Measurements from ENCODE around the gene RHOT2.
"Not testable (repeated sequence)": the region's sequence is repeated elsewhere in the genome, so short reads cannot be mapped to it uniquely, and the experiment has no call there.

Gene RHOT2

GRCh38 chr16:702341-702740 is 34.4 kb downstream of the RHOT2 start:
- DNase-seq: no peak

- no peak for DNase-seq
Observed at GRCh38 chr16:703406-703805, 35.5 kb downstream of the RHOT2 start.

GRCh38 chr16:704047-704446 is 36.1 kb downstream of the RHOT2 start:
- DNase-seq: no peak

- no peak for DNase-seq
Observed at GRCh38 chr16:704552-705380, 36.8 kb downstream of the RHOT2 start.

GRCh38 chr16:705431-706188 is 37.7 kb downstream of the RHOT2 start, which contains the start of gene FBXL16:
TSS of gene FBXL16 (minus strand) at chr16:705801. CDS start at chr16:697405, 8,396 bp downstream.
- no peak for DNase-seq

GRCh38 chr16:706189-707061 is 38.5 kb downstream of the RHOT2 start:
- no peak for DNase-seq

- DNase-seq: no peak
Observed at GRCh38 chr16:707062-707538, 39.2 kb downstream of the RHOT2 start.

- DNase-seq: no peak
Observed at GRCh38 chr16:708019-708418, 40.1 kb downstream of the RHOT2 start.

- DNase-seq: no peak
Observed at GRCh38 chr16:708959-709358, 41.0 kb downstream of the RHOT2 start.

GRCh38 chr16:709566-710499 is 41.9 kb downstream of the RHOT2 start:
- DNase-seq: no peak

- DNase-seq: no peak
Observed at GRCh38 chr16:710500-711075, 42.7 kb downstream of the RHOT2 start.

GRCh38 chr16:711084-711483 is 43.2 kb downstream of the RHOT2 start:
- DNase-seq: no peak

- no peak for DNase-seq
Observed at GRCh38 chr16:711548-712320, 43.8 kb downstream of the RHOT2 start.

- not testable (repeated sequence) for DNase-seq
Observed at GRCh38 chr16:712740-713250, 44.9 kb downstream of the RHOT2 start.

- DNase-seq: no peak
Observed at GRCh38 chr16:714079-714478, 46.1 kb downstream of the RHOT2 start.

GRCh38 chr16:714558-715476 is 46.9 kb downstream of the RHOT2 start, which contains the start of gene METRN:
TSS of gene METRN (plus strand) at chr16:715118. CDS start at chr16:715290, 172 bp downstream.
- DNase-seq: peak; percentile 14

- DNase-seq: no peak
Observed at GRCh38 chr16:715477-716199, 47.7 kb downstream of the RHOT2 start.

GRCh38 chr16:716200-716568 is 48.3 kb downstream of the RHOT2 start:
- no peak for DNase-seq
